Activated naive CD4-positive, alpha-beta T cell treated with anti-CD3 and anti-CD28 coated beads, Interleukin-2, amount 50 U/mL, for 24 hours (primary cell): ENCODE measurements around the gene R3HDM2.

Experiments
- H3K27ac Mint-ChIP-seq: one replicate; pipeline ENCODE4 v1.8.0; 2021; ENCODE audit warnings: mild to moderate bottlenecking, mixed read lengths
- H3K27me3 Mint-ChIP-seq: one replicate; pipeline ENCODE4 v1.8.0; 2021; ENCODE audit warnings: mixed read lengths
- H3K36me3 Mint-ChIP-seq: one replicate; pipeline ENCODE4 v1.8.0; 2021; ENCODE audit warnings: mixed read lengths
- H3K4me1 Mint-ChIP-seq: one replicate; pipeline ENCODE4 v1.8.0; 2021; ENCODE audit warnings: mixed read lengths
- H3K4me3 Mint-ChIP-seq: one replicate; pipeline ENCODE4 v1.8.0; 2021; ENCODE audit warnings: mild to moderate bottlenecking, mixed read lengths
- H3K9me3 Mint-ChIP-seq: one replicate; pipeline ENCODE4 v1.8.0; 2021; ENCODE audit warnings: mixed read lengths

Gene R3HDM2

GRCh38 chr12:57236201-57236924 is 194.5 kb downstream of the R3HDM2 start:
- Mint-ChIP-seq H3K4me1 (peaks cover 47% of the 10 kb centered on the region), H3K4me3 (no peak overlapping the region), H3K36me3 (peaks cover 12% of the 10 kb centered on the region), H3K27ac (peak overlapping the region; percentile 17), H3K27me3 (peaks cover 14% of the 10 kb centered on the region), H3K9me3 (no peaks in the 10 kb centered on the region)

GRCh38 chr12:57235728-57236131 is 195.1 kb downstream of the R3HDM2 start:
- H3K27ac Mint-ChIP-seq, result no peak overlapping the region
- H3K4me1 Mint-ChIP-seq, result peaks cover 41% of the 10 kb centered on the region
- H3K9me3 Mint-ChIP-seq, result no peaks in the 10 kb centered on the region
- no peak overlapping the region for H3K4me3 Mint-ChIP-seq
- H3K36me3 Mint-ChIP-seq, result peaks cover 13% of the 10 kb centered on the region
- peaks cover 13% of the 10 kb centered on the region for H3K27me3 Mint-ChIP-seq

GRCh38 chr12:57235017-57235727 is 195.7 kb downstream of the R3HDM2 start:
- Mint-ChIP-seq H3K27me3 (peaks cover 13% of the 10 kb centered on the region), H3K4me1 (peaks cover 41% of the 10 kb centered on the region), H3K27ac (no peak overlapping the region), H3K4me3 (no peak overlapping the region), H3K9me3 (no peaks in the 10 kb centered on the region), H3K36me3 (peaks cover 18% of the 10 kb centered on the region)

- peaks cover 13% of the 10 kb centered on the region for H3K27me3 Mint-ChIP-seq
- H3K9me3 Mint-ChIP-seq, result no peaks in the 10 kb centered on the region
- peaks cover 43% of the 10 kb centered on the region for H3K4me1 Mint-ChIP-seq
- peaks cover 21% of the 10 kb centered on the region for H3K36me3 Mint-ChIP-seq
- H3K4me3 Mint-ChIP-seq, result peak overlapping the region; percentile 36
- no peak overlapping the region for H3K27ac Mint-ChIP-seq
Measured at GRCh38 chr12:57234571-57235016, 196.2 kb downstream of the R3HDM2 start.

- Mint-ChIP-seq H3K4me1 (peaks cover 43% of the 10 kb centered on the region), H3K36me3 (peaks cover 21% of the 10 kb centered on the region), H3K9me3 (no peaks in the 10 kb centered on the region), H3K4me3 (peak overlapping the region; percentile 36), H3K27me3 (peaks cover 13% of the 10 kb centered on the region), H3K27ac (no peak overlapping the region)
Measured at GRCh38 chr12:57234233-57234570, 196.6 kb downstream of the R3HDM2 start.

- peaks cover 44% of the 10 kb centered on the region for H3K4me1 Mint-ChIP-seq
- H3K27me3 Mint-ChIP-seq, result peaks cover 10% of the 10 kb centered on the region
- no peaks in the 10 kb centered on the region for H3K9me3 Mint-ChIP-seq
- H3K36me3 Mint-ChIP-seq, result peaks cover 21% of the 10 kb centered on the region
- peak overlapping the region; percentile 35 for H3K27ac Mint-ChIP-seq
- no peak overlapping the region for H3K4me3 Mint-ChIP-seq
Measured at GRCh38 chr12:57233357-57234232, 197.2 kb downstream of the R3HDM2 start.

GRCh38 chr12:57232156-57232756 is 198.6 kb downstream of the R3HDM2 start:
- no peaks in the 10 kb centered on the region for H3K9me3 Mint-ChIP-seq
- H3K27me3 Mint-ChIP-seq, result peaks cover 7% of the 10 kb centered on the region
- peak overlapping the region; percentile 99 for H3K4me3 Mint-ChIP-seq
- no peak overlapping the region for H3K27ac Mint-ChIP-seq
- H3K36me3 Mint-ChIP-seq, result peaks cover 21% of the 10 kb centered on the region
- H3K4me1 Mint-ChIP-seq, result peaks cover 44% of the 10 kb centered on the region

- peaks cover 41% of the 10 kb centered on the region for H3K4me1 Mint-ChIP-seq
- H3K9me3 Mint-ChIP-seq, result no peaks in the 10 kb centered on the region
- H3K27ac Mint-ChIP-seq, result peak overlapping the region; percentile 35
- peaks cover 21% of the 10 kb centered on the region for H3K36me3 Mint-ChIP-seq
- H3K4me3 Mint-ChIP-seq, result peak overlapping the region; percentile 99
- peaks cover 9% of the 10 kb centered on the region for H3K27me3 Mint-ChIP-seq
Measured at GRCh38 chr12:57231276-57232021, 199.4 kb downstream of the R3HDM2 start.

- Mint-ChIP-seq H3K36me3 (peaks cover 21% of the 10 kb centered on the region), H3K4me3 (peak overlapping the region; percentile 99), H3K9me3 (no peaks in the 10 kb centered on the region), H3K27ac (peak overlapping the region; percentile 98), H3K27me3 (peaks cover 13% of the 10 kb centered on the region), H3K4me1 (peaks cover 44% of the 10 kb centered on the region)
Measured at GRCh38 chr12:57230381-57231155, 200.3 kb downstream of the R3HDM2 start.

GRCh38 chr12:57229634-57230380 is 201.0 kb downstream of the R3HDM2 start, which contains the start of gene SHMT2:
SHMT2 (plus strand) TSS chr12:57229711; CDS start chr12:57229779, 68 bp downstream.
- Mint-ChIP-seq H3K4me3 (peak within 1 kb of the TSS; percentile 99), H3K9me3 (no peaks in the 10 kb centered on the region), H3K4me1 (peaks cover 48% of the 10 kb centered on the region), H3K27me3 (peaks cover 17% of the 10 kb centered on the region), H3K36me3 (peaks cover 21% of the 10 kb centered on the region), H3K27ac (peak within 1 kb of the TSS; percentile 98)

- Mint-ChIP-seq H3K4me3 (peak overlapping the region; percentile 99), H3K27me3 (peaks cover 21% of the 10 kb centered on the region), H3K9me3 (no peaks in the 10 kb centered on the region), H3K4me1 (peaks cover 53% of the 10 kb centered on the region), H3K36me3 (peaks cover 18% of the 10 kb centered on the region), H3K27ac (peak overlapping the region; percentile 98)
Measured at GRCh38 chr12:57229046-57229633, 201.7 kb downstream of the R3HDM2 start.

GRCh38 chr12:57227315-57228115 is 203.3 kb downstream of the R3HDM2 start:
- no peaks in the 10 kb centered on the region for H3K9me3 Mint-ChIP-seq
- no peak overlapping the region for H3K27ac Mint-ChIP-seq
- peaks cover 36% of the 10 kb centered on the region for H3K27me3 Mint-ChIP-seq
- peaks cover 9% of the 10 kb centered on the region for H3K36me3 Mint-ChIP-seq
- peaks cover 64% of the 10 kb centered on the region for H3K4me1 Mint-ChIP-seq
- peak overlapping the region; percentile 26 for H3K4me3 Mint-ChIP-seq
